NCI-H82 treated with DMSO at 0.1 percent for 48 hours (cell line): ENCODE measurements around the gene SH2D1A.
"Not testable (repeated sequence)": the region's sequence is repeated elsewhere in the genome, so short reads cannot be mapped to it uniquely, and the experiment has no call there.

Experiments used
- DNase-seq: peaks from one replicate; lab custom pipeline; 2025; ENCODE audit not compliant: unreplicated experiment; lab: John Stamatoyannopoulos, UW

SH2D1A gene

GRCh38 chrX:124346117-124346876 is at the start of gene SH2D1A:
Gene SH2D1A (plus strand): TSS chrX:124346563. CDS start chrX:124346643, 80 bp downstream.
- no peak for DNase-seq

- DNase-seq: not testable (repeated sequence)
Observed at GRCh38 chrX:124299323-124299722, 47.0 kb upstream of the SH2D1A start.

DNA sequence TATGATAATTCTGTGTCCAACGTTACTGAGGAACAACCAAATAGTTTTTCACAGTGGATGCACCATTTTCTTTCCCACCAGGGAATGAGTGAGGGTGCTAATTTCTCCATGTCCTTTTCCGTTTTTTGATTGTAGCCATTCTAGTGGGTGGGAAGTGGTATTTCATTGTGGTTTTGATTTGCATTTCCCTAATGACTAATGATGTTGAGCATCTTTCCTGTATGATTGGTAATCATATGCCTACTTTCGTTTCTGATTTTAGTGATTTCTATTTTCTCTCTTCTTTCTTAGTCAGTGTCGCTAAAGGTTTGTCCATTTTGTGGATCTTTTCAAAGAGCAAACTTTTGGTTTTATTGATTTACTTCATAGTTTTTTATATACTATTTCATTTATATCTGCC is 46.0 kb upstream of the SH2D1A start:
- DNase-seq: no peak

GRCh38 chrX:124307253-124307907 is 39.0 kb upstream of the SH2D1A start:
- DNase-seq: no peak

DNA sequence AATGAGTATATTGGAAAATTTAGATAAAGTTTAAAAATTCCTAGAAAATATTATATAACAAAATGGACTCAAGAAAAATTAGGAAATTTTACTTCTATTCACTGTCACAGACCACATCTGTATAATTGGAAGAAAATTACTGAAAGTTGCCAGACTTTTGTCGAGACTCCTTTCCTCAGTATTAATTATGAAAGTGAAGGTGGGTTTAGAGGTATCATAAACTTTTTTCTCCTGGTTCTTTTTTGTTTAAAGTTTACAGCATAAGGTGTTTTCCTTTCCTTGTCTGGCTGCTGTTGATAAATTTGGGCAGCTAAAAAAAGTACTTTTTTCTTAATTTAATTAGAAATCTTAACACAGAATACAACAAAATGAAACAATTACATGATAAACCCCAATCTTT is 20.6 kb upstream of the SH2D1A start:
- DNase-seq: no peak

DNA sequence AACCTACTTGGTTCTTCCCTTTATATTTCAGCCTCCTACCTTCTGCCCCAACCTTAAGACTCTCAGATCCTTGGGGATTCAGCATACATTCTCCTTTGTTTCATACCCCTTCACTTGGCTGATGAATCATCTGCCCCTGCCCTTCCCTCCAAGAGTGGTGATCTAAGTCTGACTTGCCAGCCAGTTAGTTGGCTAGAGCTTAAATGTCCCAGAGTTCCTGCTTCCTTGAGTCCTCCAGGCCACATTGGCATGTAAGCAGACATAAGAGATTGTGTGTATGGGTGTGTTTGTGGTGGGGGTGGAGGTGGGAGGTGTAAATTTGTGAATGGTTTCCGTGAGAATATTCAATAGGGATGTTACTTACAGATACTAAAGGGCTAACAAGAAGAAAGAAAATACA is 17.6 kb upstream of the SH2D1A start:
- DNase-seq: no peak

DNA sequence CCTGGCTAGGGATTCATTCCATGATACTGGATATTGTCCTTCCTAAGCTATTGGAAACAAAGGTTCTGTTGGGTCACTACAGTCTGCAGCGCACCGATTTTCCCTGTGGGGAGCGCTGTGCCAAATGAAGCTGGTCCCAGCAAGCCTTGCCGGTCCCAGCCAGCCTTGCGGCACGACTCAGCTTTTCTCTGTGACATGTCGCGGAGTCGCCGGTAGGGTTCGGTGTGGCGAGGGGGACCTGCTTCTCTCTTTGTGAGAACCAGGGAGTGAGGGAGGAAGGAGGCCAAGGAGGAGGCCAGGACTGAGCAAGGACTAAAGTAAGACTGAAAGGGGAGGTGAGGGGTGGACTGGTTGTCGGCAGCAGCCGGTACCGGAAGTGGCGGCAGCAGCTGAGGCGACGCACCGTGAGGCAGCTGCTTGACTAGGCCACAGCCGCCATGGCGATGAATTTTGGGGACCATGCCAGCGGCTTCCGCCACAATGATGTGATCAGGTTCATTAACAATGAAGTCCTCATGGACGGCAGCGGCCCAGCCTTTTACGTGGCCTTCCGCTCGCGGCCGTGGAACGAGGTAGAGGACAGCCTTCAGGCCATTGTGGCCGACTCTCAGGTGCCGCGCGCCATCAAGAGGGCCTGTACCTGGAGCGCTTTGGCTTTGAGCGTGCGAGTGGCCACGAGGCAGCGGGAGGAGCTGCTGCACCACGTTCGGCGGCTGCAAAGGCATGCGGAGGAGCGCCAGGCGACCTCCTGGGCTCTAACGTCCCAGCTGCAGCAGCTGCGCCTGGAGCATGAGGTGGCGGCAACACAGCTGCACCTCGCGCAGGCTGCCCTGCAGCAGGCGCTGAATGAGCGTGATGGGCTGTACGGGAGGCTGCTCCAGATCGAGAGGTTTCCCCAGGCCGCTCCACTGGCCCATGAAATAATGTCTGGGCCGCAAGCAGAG is 13.6 kb upstream of the SH2D1A start, which contains the start of gene TEX13D:
TSS of gene TEX13D (plus strand) at position 180 of the 944 bp plus-strand sequence. CDS start at position 438, 258 bp downstream.
- no peak for DNase-seq

GRCh38 chrX:124333862-124334261 is 12.5 kb upstream of the SH2D1A start:
- no peak for DNase-seq

DNA sequence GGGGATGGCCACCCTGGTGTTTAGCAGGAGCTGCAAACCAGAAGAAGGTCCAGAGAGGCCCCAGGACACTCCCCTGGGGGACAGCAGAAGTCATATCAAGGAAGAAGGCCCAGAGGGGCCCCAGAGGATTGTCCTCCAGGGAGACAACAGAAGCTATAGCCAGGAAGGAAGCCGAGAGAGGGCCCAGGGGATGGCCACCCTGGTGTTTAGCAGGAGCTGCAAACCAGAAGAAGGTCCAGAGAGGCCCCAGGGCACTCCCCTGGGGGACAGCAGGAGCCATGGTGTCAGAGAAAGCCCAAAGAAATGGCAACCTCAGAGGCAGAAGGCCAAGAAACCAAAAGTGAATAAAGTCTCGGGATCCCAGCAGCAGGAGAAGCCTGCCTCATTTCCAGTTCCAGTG is 11.8 kb upstream of the SH2D1A start:
- DNase-seq: not testable (repeated sequence)

GRCh38 chrX:124335598-124335997 is 10.8 kb upstream of the SH2D1A start:
- DNase-seq: no peak

DNA sequence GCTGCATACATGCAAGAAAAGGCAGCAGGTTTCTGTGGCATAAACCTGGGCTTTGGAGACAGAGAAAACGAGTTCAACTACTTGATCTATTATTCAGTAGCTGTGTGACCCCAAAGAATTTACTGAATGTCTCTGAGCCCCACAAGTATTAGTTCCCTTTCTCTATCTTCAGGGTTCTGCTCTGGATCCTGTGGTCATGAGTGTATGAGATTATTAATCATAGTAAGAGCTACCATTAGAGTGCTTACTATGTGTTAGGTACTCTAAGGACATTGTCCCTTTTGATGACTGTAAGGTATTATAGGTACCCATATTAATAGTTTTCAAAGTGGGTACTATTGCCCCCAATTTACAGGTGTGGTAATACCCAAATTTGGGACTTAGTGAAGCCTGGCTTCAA is 8.4 kb upstream of the SH2D1A start:
- no peak for DNase-seq

DNA sequence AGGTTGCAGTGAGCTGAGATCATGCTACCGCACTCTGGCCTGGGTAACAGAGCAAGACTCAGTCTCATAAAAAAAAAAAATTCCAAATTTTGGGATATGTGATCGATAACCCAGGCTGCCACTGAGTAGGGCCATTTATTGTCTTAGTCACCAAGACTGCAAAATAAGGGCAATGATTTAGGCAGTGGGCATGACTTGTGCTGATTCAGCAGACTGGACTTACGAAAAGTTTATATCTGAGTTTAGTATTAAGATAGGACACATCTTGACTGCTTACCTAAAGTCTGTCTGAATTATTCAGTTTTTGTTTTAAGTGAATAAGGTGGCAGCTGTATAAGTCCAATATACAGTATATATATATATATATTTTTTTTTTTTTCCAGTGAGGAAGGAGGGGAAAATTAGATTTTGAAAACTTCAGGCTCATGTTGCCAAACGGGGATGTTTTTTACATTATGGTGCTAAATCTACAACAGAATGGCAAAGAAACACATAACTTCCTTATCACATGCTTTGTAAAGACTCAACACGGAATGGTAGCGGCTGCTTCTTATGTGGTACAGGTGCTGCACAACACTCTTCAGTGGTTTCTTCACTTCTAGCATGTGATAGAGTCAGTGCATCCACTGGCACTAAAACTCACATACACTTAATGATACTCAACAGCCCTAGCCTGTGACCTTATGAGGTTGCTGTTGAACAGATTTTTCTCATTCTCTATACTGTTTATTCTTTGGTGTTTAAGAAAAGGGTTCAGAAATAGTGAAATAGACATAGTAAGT is 7.4 kb upstream of the SH2D1A start:
- no peak for DNase-seq

GRCh38 chrX:124341396-124342132 is 4.8 kb upstream of the SH2D1A start:
- DNase-seq: no peak

- DNase-seq: no peak
Observed at GRCh38 chrX:124342174-124342867, 4.0 kb upstream of the SH2D1A start.

DNA sequence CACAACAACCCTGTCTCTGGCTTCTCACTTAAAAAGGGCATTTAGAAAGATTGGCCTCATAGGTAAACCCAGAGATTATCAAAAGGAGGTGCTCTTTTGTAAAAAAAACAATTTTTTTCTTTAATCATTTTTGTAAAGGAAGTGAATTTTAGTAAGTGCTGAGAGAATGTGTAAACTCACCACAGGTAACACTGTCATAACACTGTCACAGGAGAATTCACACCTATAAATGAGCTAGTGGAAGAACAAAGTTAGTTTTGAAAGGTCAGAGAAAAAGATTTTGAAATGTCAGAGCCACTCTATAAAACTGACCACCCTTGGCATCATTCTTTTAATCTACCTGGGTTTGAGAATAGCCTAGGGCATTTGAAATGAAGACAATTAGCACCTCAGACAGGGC is 3.3 kb upstream of the SH2D1A start:
- no peak for DNase-seq

- no peak for DNase-seq
Observed at GRCh38 chrX:124344246-124344645, 2.1 kb upstream of the SH2D1A start.

- DNase-seq: no peak
Observed at GRCh38 chrX:124346877-124347241, 496 bp downstream of the SH2D1A start.

GRCh38 chrX:124347242-124347641 is 879 bp downstream of the SH2D1A start:
- DNase-seq: no peak

DNA sequence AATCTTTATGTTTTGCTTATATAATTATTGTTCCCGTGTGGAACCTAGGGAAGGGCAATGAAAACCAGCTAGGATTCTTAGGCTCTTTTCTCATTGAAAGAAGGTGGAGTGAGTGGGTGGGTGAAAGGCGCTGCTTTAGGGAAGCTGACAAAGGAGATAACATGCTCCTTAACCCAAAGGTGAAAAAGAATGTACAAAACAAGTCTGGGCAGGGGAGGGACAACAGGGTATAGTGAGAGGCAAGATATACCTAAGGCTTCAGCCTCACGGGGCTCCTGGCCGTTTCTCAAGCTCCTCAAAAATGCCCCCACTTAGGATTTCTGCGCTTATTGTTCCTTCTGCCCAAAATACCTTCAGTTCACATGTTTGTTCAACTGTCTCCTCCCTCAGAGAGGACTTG is 1.8 kb downstream of the SH2D1A start:
- no peak for DNase-seq
